ENCODE results near the gene MTAP. TPM values are rescaled to one million over a fixed set of nuclear protein-coding genes. Genes with fewer than 3 reads are reported as not detected.
A peak's percentile ranks its signal among the peaks of the same experiment; 100 is the strongest.

Gene MTAP
- total RNA-seq, 1 experiment from 2014 or later = 102 TPM

DNA sequence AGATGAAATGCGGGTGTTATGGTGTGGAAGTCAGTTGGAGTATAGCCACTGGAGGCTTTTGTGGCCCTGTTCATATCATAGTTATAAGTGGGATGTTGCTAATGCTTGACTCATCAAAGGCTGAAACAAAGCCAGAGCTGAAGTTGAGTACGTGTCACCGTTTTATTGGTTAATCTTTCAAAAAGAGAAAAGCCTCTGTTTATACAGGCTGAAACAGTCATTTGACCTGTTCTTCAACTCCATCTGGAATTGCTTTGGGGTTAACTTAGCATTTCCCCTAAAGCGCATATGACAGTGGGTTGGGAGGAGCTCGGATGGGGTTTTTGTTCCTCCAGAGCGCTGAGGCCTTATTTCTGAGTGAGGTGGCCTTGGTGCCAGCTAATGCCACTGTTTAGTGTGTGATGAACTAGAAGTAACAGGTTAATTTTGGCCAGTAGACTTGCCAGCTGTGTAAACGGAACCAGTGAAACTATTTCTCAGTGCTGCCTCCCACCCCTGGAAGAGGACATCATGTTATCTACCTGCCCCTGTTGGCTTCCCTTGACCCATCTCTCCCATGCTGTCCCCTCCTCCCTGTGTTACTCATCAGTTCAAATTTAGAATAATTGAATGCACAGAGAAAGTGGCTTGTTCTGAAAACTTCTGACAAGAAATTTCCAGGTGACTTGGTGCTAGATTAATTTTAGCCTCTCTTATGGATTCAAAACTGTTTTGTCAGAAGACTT is 34.2 kb downstream of the MTAP start:
- Mint-ChIP-seq H3K9me3 (peaks cover 12 to 22% of the 10 kb centered on the region in 2 experiments), H3K27me3 (ENCODE audit: low read depth) (no peaks in the 10 kb centered on the region), H3K4me1 (no peaks in the 10 kb centered on the region), H3K27ac (peak overlapping the region in 1 of 3 experiments; percentile 30; a peak in 3 of 7 replicates), H3K4me3 (no peak overlapping the region), H3K36me3 (ENCODE audit: insufficient read depth in 1 of 3, low read depth in 3 of 3) (peaks cover 78 to 94% (median 89%) of the 10 kb centered on the region in 3 experiments)
- Histone ChIP-seq H3K9me3 (ENCODE audit: control insufficient read depth, low read depth, low read length) (no peaks in the 10 kb centered on the region), H3K79me1 (ENCODE audit: insufficient read depth, low read depth, low read length, poor library complexity, severe bottlenecking) (peaks cover 4% of the 10 kb centered on the region), H2BK12ac (ENCODE audit: insufficient read length, low read depth, low read length) (no peak overlapping the region), H2AFZ (ENCODE audit: low read length) (no peak overlapping the region), H3K9ac (ENCODE audit: extremely low read depth, insufficient read length, low read length) (no peak overlapping the region), H3K4me1 (ENCODE audit: insufficient read depth, low read length) (no peaks in the 10 kb centered on the region), H3K23me2 (ENCODE audit: insufficient read length, low read depth, low read length, poor library complexity, severe bottlenecking) (no peaks in the 10 kb centered on the region), H4K5ac (ENCODE audit: insufficient read length, low read depth, low read length) (no peak overlapping the region), H3K79me2 (ENCODE audit: insufficient read depth, low read length) (0 out of 2 replicates have a peak, but pooled peaks cover 2% of the 10 kb centered on the region), H3T11ph (ENCODE audit: low read length) (no peak overlapping the region), H2AK5ac (ENCODE audit: insufficient read length, low read length) (no peak overlapping the region), H3K4me2 (ENCODE audit: insufficient read depth, insufficient read length, low read length) (no peak overlapping the region), H3K27me3 (ENCODE audit: insufficient read depth, low read length) (no peaks in the 10 kb centered on the region), H3K23ac (ENCODE audit: insufficient read length, low read depth, low read length) (no peak overlapping the region), H2BK15ac (ENCODE audit: low read depth, low read length) (no peak overlapping the region), H2BK20ac (ENCODE audit: low read depth, low read length, poor library complexity, severe bottlenecking) (no peak overlapping the region), H3K56ac (ENCODE audit: insufficient read length, low read depth, low read length) (no peak overlapping the region), H3K4ac (ENCODE audit: low read depth, low read length) (no peak overlapping the region), H4K20me1 (ENCODE audit: control insufficient read depth, insufficient read depth, insufficient read length) (no peaks in the 10 kb centered on the region), H3K14ac (ENCODE audit: insufficient read depth, low read length) (no peak overlapping the region), H2BK120ac (ENCODE audit: low read depth, low read length, poor library complexity, severe bottlenecking) (no peak overlapping the region), H2BK5ac (ENCODE audit: insufficient read length, low read length) (no peak overlapping the region), H3K27ac (ENCODE audit: insufficient read length, low read depth, low read length) (no peak overlapping the region), H4K91ac (ENCODE audit: insufficient read length, low read depth, low read length) (no peak overlapping the region), H4K8ac (replicated peaks; ENCODE audit: insufficient read length, low read depth, low read length) (no peak overlapping the region), H3K18ac (ENCODE audit: insufficient read length, low read depth, low read length) (no peak overlapping the region)
- no CpG with 5 or more reads among the region's 7 CpGs for WGBS (ENCODE audit: extremely low coverage, insufficient read length, low lambda C conversion rate)
- DNase-seq = no peak
- no peak for TF ChIP-seq CTCF (conservative IDR thresholded peaks at IDR 0.05)

Measured in H9 (cell line).